Effector memory CD4-positive, alpha-beta T cell (primary cell): ENCODE data around the gene CCDC195.
"Not testable (repeated sequence)": the region's sequence is repeated elsewhere in the genome, so short reads cannot be mapped to it uniquely, and the experiment has no call there.

ENCODE experiments used
- DNase-seq, 3 donors: peaks; one replicate each; pipeline ENCODE4 v3.0.0-alpha.2; 2020
- H3K27ac ChIP-seq: 2 replicates; pipeline ENCODE4 v1.7.0; 2013; ENCODE audit warnings: mild to moderate bottlenecking, low read length, moderate library complexity; ENCODE audit not compliant: insufficient read depth, poor library complexity, severe bottlenecking
- H3K27me3 ChIP-seq: replicated peaks from 2 replicates; pipeline ENCODE4 v1.7.0; 2013; ENCODE audit warnings: mild to moderate bottlenecking, low read length; ENCODE audit not compliant: insufficient read depth, control insufficient read depth, poor library complexity, severe bottlenecking
- H3K36me3 ChIP-seq: 2 replicates; pipeline ENCODE4 v1.7.0; 2013; ENCODE audit warnings: mild to moderate bottlenecking, low read length, moderate library complexity; ENCODE audit not compliant: control insufficient read depth, insufficient read depth
- H3K4me1 ChIP-seq: 2 replicates; pipeline ENCODE4 v1.7.0; 2013; ENCODE audit warnings: low read length, mild to moderate bottlenecking; ENCODE audit not compliant: control insufficient read depth, insufficient read depth, poor library complexity, severe bottlenecking
- H3K4me3 ChIP-seq: 2 replicates; pipeline ENCODE4 v1.7.0; 2013; ENCODE audit warnings: low read length, low read depth, mild to moderate bottlenecking; ENCODE audit not compliant: insufficient read depth, poor library complexity, severe bottlenecking
- H3K9me3 ChIP-seq: 2 replicates; pipeline ENCODE4 v1.7.0; 2013; ENCODE audit warnings: mild to moderate bottlenecking, low read length, moderate library complexity; ENCODE audit not compliant: control insufficient read depth

The CCDC195 gene

DNA sequence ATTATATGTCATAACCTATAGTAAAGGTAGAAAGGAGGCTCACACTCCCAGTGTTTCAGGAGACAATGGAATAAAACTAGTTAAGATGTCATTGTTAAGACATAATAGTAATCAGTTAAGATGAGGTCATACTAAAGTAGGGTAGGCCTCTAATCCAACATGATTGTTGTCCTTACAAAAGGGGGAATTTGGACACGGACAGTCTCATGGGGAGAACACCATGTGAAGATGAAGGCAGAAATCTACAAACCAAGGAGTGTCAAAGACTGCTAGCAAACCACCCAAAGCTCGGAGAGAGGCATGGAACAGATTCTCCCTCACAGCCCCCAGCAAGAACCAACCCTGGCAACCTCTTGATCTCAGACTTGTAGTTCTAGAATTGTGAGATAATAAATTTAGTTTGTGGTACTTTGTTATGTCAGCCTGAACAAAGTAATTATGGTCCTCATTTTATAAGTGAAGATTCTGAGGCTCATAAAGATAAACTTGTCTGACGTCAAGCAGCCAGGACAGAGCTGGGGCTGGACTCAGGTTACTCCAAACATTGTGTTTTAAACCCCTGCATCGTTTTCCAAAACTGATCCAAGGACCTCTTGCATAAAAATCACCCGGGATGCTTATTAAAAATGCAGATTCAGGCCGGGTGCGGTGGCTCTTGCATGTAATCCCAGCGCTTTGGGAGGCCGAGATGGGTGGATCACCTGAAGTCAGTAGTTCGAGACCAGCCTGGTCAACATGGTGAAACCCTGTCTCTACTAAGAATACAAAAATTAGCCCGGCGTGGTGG lies 47.8 kb downstream of the CCDC195 start:
- Histone ChIP-seq H3K27me3 (no peaks in the 10 kb centered on the region), H3K4me3 (no peak overlapping the region), H3K9me3 (no peaks in the 10 kb centered on the region), H3K4me1 (no peaks in the 10 kb centered on the region), H3K36me3 (no peaks in the 10 kb centered on the region), H3K27ac (no peak overlapping the region)
- DNase-seq, result no peak

DNA sequence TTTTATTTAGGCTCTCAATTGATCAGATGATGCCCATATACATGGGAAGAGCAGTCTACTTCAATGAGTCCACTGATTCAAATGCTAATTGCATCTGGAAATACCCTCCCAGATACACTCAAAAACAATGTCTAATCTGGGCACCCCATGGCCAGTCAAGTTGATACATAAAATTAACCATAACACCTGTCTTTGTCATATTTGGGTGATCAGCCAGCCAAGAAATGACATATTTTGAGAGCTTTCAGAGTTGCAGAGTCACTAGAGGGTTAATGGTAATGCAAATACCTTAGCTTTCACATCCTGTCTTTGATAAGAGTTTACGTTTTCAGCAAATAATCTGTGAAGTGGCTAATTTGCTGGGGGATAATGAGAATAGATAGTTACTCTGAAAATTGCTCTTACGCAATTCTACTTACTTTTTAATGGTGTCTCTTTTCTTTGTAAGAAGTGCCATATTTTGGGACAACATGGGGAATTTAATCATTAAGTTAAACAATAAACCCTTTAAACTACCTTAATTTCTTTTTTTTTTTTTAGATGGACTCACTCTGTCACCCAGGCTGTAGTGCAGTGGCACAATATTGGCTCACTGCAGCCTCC lies 49.1 kb downstream of the CCDC195 start:
- Histone ChIP-seq H3K36me3 (no peaks in the 10 kb centered on the region), H3K4me1 (no peaks in the 10 kb centered on the region), H3K4me3 (no peak overlapping the region), H3K27me3 (no peaks in the 10 kb centered on the region), H3K27ac (no peak overlapping the region), H3K9me3 (no peaks in the 10 kb centered on the region)
- no peak for DNase-seq

DNA sequence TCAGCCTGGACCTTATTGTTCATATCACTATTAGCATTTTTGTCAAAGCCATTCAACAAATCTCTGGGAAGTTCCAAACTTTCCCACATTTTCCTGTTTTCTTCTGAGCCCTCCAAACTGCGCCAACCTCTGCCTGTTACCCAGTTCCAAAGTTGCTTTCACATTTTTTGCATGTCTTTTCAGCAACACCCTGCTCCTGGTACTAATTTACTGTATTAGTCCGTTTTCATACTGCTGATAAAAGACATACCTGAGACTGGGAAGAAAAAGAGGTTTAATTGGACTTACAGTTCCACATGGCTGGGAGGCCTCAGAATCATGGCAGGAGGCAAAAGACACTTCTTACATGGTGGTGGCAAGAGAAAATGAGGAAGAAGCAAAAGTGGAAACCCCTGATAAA lies 52.8 kb downstream of the CCDC195 start:
- H3K27ac ChIP-seq, H3K9me3 ChIP-seq, H3K27me3 ChIP-seq, H3K4me3 ChIP-seq, H3K4me1 ChIP-seq, DNase-seq, H3K36me3 ChIP-seq: not testable (repeated sequence)

DNA sequence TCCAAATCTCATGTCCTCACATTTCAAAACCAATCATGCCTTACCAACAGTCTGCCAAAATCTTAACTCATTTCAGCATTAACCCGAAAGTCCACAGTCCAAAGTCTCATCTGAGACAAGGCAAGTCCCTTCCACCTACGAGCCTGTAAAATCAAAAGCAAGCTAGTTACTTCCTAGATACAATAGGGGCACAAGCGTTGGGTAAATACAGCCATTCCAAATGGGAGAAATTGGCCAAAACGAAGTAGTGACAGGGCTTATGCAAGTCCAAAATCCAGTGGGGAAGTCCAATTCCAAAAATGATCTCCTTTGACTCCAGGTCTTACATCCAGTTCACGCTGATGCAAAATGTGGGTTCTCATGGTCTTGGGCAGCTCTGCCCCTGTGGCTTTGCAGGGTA lies 54.5 kb downstream of the CCDC195 start:
- not testable (repeated sequence) for H3K9me3 ChIP-seq, H3K27ac ChIP-seq, H3K4me1 ChIP-seq, H3K4me3 ChIP-seq, DNase-seq, H3K36me3 ChIP-seq, H3K27me3 ChIP-seq

DNA sequence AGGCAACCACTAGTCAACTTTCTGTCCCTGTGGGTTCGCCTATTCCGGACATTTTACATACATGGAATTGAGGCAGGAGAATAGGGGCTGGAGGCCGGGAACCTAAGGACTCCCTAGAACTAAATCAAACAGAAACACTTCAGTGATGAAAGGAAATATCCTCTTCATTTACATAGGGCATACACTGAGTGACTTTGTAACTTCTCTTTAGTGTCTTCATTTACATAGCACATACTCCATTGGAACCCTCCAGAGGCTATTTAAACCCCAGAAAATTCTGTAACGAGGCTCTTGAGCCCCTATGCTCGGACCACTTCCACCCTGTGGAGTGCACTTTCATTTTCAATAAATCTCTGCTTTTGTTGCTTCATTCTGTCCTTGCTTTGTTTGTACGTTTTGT lies 56.5 kb downstream of the CCDC195 start:
- Histone ChIP-seq H3K4me1 (no peaks in the 10 kb centered on the region), H3K4me3 (no peak overlapping the region), H3K36me3 (no peaks in the 10 kb centered on the region), H3K27ac (no peak overlapping the region), H3K27me3 (no peaks in the 10 kb centered on the region), H3K9me3 (no peaks in the 10 kb centered on the region)
- DNase-seq, result no peak

DNA sequence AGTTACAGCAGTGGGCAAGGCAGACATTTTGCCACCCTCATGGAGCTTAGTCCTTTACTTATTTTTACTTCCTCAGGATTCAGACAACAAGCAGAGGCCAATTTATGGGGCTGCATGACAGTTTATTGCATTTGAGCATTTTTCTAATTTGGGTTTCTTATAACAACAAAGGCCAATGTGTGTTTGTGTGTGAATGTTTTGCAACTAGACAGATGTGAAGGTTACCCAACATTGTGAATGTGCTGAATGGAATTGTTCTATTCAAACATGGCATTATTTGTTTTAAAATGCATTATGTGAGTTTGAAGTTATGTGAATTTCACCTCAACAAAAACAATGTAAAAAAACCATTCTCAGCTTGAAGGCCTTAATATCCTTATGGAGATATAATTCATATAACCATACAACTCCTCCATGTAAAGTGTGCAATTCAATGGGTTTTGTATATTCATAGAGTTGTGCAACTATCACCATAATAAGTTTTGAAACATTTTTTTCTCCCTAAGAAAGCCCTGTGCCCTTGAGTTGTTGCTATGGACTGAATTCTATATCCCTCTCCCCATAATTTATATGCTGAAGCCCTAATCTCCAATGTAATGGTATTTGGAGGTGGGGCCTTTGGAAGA lies 57.3 kb downstream of the CCDC195 start:
- DNase-seq, result no peak
- Histone ChIP-seq H3K27me3 (no peaks in the 10 kb centered on the region), H3K4me1 (no peaks in the 10 kb centered on the region), H3K9me3 (no peaks in the 10 kb centered on the region), H3K36me3 (no peaks in the 10 kb centered on the region), H3K27ac (no peak overlapping the region), H3K4me3 (no peak overlapping the region)

DNA sequence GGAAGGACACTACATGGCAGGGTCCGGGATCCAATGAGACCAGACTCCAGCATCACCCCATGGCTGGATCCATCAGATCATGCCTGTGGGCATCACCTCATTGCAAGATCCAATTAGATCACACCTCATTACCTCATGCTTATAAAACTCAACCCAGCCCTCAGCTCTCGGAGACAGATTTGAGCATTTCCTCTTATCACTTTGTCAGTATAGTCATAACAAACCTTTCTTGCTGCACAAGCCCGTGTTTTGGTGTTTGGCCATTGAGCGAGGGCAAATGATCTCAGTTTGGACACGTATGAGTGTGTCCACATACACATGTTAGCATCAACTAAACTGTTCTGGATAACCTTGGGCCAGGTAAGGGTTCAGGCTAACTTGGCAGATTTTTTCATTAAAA lies 58.8 kb downstream of the CCDC195 start:
- DNase-seq, result no peak
- Histone ChIP-seq H3K9me3 (no peaks in the 10 kb centered on the region), H3K27ac (no peak overlapping the region), H3K36me3 (no peaks in the 10 kb centered on the region), H3K4me1 (no peaks in the 10 kb centered on the region), H3K4me3 (no peak overlapping the region), H3K27me3 (no peaks in the 10 kb centered on the region)

DNA sequence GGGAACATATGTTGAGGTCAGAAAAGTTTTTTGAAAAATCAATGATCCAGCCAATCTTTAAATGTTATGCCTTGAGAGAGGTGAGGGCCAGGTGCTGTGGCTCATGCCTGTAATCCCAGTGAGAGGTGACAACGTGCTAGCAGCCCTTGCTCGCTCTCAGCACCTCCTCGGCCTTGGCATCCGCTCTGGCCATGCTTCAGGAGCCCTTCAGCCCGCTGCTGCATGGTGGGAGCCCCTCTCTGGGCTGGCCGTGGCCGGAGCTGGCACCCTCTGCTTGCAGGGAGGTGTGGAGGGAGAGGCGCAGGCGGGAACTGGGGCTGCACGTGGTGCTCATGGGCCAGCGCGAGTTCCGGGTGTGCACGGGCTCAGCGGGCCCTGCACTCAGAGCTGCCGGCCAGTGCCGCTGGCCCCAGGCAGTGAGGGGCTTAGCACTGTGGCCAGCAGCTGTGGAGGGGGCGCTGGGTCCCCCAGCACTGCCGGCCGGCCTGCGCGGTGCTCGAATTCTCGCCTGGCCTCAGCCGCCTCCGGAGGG lies 61.1 kb downstream of the CCDC195 start:
- Histone ChIP-seq H3K36me3 (no peaks in the 10 kb centered on the region), H3K4me3 (no peak overlapping the region), H3K27ac (no peak overlapping the region)

More for the DNA sequence above, 61.1 kb downstream of the CCDC195 start:
- no peaks in the 10 kb centered on the region for H3K27me3 ChIP-seq
- H3K9me3 ChIP-seq, result no peaks in the 10 kb centered on the region
- DNase-seq, result no peak
- H3K4me1 ChIP-seq, result no peaks in the 10 kb centered on the region
